GM12872 (cell line): Measurements from ENCODE around the gene SH3GL3.

ENCODE experiments used
- TF ChIP-seq, protein P1 (sequence below): IDR thresholded peaks from 3 replicates; pipeline ENCODE4 v1.5.1; 2011; ENCODE audit warnings: low read depth, mild to moderate bottlenecking, low read length, moderate library complexity; ENCODE audit not compliant: insufficient read depth

SH3GL3 gene

DNA sequence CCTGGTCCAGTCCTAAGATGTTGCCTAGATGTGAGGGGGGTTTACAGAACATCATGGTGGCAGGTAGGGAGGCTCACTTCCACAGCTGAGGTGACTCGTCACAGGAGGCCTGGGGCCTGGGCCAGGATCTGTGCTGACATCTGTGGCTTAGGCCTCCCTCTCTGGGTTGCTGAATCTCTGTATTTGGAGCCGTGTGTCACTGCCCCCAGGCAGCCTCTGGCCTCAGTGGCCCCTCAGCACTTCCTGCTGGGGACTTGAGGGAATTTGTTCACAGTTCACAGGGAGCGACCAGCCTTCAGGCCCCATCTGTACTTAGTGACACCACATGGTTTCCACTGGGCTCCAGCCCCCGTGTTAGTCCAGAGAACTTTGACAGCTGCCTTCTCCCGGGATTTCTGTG, 165.1 kb downstream of the SH3GL3 start:
- TF ChIP-seq, protein P1, sequence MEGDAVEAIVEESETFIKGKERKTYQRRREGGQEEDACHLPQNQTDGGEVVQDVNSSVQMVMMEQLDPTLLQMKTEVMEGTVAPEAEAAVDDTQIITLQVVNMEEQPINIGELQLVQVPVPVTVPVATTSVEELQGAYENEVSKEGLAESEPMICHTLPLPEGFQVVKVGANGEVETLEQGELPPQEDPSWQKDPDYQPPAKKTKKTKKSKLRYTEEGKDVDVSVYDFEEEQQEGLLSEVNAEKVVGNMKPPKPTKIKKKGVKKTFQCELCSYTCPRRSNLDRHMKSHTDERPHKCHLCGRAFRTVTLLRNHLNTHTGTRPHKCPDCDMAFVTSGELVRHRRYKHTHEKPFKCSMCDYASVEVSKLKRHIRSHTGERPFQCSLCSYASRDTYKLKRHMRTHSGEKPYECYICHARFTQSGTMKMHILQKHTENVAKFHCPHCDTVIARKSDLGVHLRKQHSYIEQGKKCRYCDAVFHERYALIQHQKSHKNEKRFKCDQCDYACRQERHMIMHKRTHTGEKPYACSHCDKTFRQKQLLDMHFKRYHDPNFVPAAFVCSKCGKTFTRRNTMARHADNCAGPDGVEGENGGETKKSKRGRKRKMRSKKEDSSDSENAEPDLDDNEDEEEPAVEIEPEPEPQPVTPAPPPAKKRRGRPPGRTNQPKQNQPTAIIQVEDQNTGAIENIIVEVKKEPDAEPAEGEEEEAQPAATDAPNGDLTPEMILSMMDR: no peak

DNA sequence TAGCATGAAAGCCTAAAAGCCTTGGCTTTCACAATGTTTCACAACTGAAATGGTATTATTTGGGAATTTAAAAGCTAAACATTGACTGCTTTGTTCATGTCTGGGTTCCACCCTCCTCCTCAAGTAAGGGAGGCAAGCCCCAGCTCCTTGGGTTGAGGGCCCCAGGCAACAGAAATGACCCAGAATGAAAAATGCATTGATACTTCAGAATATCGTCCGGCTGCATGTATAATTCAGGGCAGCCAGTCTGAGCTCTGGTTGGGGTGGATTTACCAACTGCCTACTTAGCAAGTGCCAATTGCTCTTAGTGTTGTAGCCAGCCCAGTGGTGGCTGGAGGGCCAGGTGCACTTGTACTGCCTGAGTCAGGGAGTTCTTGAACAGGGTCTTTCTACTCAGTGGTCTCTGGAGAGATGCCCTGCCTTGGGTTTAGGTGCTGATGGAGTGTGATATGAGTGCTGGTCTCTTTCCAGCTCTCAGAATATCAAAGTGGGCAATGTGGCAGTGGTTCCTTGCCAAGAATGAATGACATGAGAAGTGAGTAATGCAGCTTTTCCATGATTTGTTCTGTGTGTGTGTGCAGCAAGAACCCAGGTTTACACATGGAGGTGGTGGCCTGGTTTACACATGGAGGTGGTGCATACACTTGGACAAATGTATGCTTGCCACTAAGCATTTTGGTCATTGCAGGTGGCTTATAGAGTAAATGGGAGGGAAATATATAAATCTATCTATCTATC, 165.9 kb downstream of the SH3GL3 start:
- TF ChIP-seq, protein P1: no peak

DNA sequence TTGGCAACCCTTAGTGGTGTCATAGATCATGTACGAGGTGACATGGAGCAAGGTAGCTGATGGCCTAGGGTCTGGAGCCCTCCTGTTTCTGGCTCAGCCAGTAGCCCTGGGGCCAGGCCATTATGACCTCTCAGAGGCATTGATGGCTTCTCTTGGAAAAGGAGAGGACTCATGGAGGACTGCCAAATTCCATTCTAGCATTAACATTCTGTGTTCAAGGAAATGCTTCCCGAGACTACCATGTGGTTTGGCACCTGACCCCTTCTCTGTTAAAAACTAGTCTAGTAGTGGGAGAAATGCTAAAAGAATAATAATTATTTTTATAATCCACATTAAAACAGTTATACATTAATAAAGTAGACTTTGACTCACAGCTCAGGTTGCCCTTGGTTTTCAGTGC, 166.6 kb downstream of the SH3GL3 start:
- TF ChIP-seq, protein P1: no peak

DNA sequence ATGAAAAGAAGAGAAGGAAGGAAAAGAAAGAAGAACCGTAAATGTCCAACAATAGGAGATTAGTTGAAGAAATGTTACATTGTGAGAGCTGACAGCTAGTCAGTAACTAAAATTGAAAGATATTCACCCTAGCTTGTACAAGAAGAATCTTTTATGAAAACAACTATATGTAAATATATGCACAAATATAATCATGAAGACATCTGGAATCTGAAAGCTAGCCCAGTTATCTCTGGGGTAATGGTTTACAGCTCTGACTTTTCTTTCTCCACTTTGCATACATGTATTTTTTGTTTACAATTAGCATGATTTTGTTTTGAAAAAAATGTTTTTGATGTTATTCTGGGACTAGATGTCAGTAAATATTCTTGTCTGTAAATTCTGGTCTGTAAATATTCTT, 169.7 kb downstream of the SH3GL3 start:
- TF ChIP-seq, protein P1: no peak

DNA sequence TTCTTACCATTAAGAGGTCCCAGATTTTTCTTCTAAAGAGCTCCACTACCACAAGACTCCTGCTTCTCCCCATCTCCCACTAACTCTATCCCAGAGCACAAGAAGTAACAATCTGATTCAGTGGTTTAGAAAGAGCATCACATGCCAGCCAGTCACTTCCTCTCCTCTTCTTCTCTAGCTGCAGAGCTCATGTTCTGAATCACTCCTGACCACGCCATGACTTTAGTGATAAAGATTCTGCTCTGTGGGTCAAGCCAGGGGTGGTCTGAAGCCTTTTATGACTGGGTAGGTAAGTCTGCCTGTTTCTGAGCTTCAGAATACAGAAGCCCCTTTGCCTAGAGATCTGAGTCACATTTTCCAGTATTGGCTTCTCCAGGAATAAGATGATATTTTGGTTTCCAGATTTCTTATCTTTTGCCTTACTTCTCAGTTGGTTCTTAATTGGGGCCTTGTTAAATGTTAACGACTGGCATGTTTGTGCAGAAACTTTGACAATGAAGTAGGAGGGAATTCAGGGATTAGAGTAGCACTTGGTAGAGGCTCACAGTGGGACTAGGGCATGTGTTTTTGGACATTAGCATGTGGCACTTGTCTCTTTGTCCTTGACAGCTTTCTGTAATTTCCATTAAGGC, 179.1 kb downstream of the SH3GL3 start:
- TF ChIP-seq, protein P1: no peak

DNA sequence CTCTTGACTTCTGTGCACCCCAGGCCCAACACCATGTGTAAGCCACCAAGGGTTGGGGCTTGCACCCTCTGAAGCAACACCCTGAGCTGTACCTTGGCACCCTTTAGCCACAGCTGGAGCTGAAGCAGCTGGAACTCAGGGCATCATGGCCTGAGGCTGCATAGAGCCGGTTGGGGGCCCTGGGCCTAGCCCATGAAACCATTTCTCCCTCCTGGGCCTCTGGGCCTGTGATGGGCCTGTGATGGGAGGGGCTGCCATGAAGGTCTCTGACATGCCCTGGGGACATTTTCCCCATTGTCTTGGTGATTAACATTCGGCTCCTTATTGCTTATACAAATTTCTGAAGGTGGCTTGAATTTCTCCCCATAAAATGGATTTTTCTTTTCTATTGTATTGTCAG, 184.4 kb downstream of the SH3GL3 start:
- TF ChIP-seq, protein P1: no peak

DNA sequence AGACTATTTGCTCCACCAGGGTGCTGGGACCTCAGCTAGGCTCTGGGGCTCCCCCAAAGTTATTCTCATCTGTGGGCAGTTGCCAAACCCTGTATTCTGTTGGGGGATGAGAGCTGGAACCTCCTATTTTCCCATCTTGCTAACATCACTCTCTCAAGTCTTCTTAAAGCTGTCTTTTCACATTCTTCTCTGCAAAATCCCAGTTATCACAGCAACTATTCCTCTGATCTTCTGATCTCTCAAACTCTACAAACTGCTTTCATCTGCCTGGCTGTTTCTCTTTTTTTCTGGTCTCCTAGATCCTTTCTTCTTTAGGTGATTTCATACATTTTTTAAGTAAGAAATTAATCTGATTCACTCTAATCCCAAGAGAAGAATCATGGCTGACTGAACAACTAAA, 196.1 kb downstream of the SH3GL3 start:
- TF ChIP-seq, protein P1: no peak
